ENCODE results near the gene TTLL10. TPM values are rescaled to one million over a fixed set of nuclear protein-coding genes. Genes with fewer than 3 reads are reported as not detected.
A peak's percentile ranks its signal among the peaks of the same experiment; 100 is the strongest.

TTLL10 gene
- total RNA-seq, 1 experiment from 2014 or later = 0.29 TPM

GRCh38 chr1:1243266-1243660, 69.6 kb downstream of the TTLL10 start:
- Mint-ChIP-seq H3K27ac (ENCODE audit: unreplicated experiment) (no peak overlapping the region), H3K4me3 (ENCODE audit: unreplicated experiment) (no peak overlapping the region), H3K27me3 (ENCODE audit: insufficient read depth, unreplicated experiment) (no peaks in the 10 kb centered on the region), H3K9me3 (ENCODE audit: unreplicated experiment) (no peaks in the 10 kb centered on the region), H3K4me1 (ENCODE audit: low read depth, unreplicated experiment) (no peaks in the 10 kb centered on the region), H3K36me3 (ENCODE audit: insufficient read depth, unreplicated experiment) (peaks cover 37% of the 10 kb centered on the region)
- no peak for DNase-seq
- no TSS peak for BruUV-seq (replicated peaks)
- no peak overlapping the region for H3K4me3 ChIP-seq (ENCODE audit: low read depth, low read length)
- no peaks in the 10 kb centered on the region for H3K36me3 ChIP-seq (ENCODE audit: control insufficient read depth, insufficient read depth, low read length)
- H3K4me1 ChIP-seq = peaks cover 23% of the 10 kb centered on the region
- CTCF ChIA-PET = no interaction called here
- intact Hi-C loops (cut with micrococcal nuclease; ENCODE audit: unreplicated experiment) = no loop called here
- TF ChIP-seq CTCF (IDR thresholded peaks at IDR 0.05; ENCODE audit: insufficient read depth in 1 of 2, low read depth in 1 of 2, low read length in 1 of 2, severe bottlenecking in 1 of 2, unreplicated experiment in 1 of 2) = no peak
- no peaks in the 10 kb centered on the region for H3K27me3 ChIP-seq (replicated peaks; ENCODE audit: control insufficient read depth, insufficient read depth, low read length)
- POLR2A ChIA-PET = no interaction called here
- no peaks in the 10 kb centered on the region for H3K9me3 ChIP-seq

- no peaks in the 10 kb centered on the region for H3K4me1 Mint-ChIP-seq (ENCODE audit: low read depth, unreplicated experiment)
Observed at GRCh38 chr1:1243807-1244191, 70.1 kb downstream of the TTLL10 start.

GRCh38 chr1:1244192-1244811, 70.6 kb downstream of the TTLL10 start:
- Histone ChIP-seq H3K9me3 (no peaks in the 10 kb centered on the region), H3K36me3 (ENCODE audit: control insufficient read depth, insufficient read depth, low read length) (no peaks in the 10 kb centered on the region), H3K4me1 (peaks cover 16% of the 10 kb centered on the region), H3K27me3 (replicated peaks; ENCODE audit: control insufficient read depth, insufficient read depth, low read length) (no peaks in the 10 kb centered on the region), H3K4me3 (ENCODE audit: low read depth, low read length) (no peak overlapping the region)
- no TSS peak for BruUV-seq (replicated peaks)
- DNase-seq = peak; percentile 53 to 70
- CTCF ChIA-PET = no interaction called here
- POLR2A ChIA-PET = no interaction called here
- H3K4me1 Mint-ChIP-seq (ENCODE audit: low read depth, unreplicated experiment) = no peaks in the 10 kb centered on the region
- no peak overlapping the region for H3K4me3 Mint-ChIP-seq (ENCODE audit: unreplicated experiment)
- peaks cover 27% of the 10 kb centered on the region for H3K36me3 Mint-ChIP-seq (ENCODE audit: insufficient read depth, unreplicated experiment)
- TF ChIP-seq CTCF (IDR thresholded peaks at IDR 0.05; ENCODE audit: insufficient read depth in 1 of 2, low read depth in 1 of 2, low read length in 1 of 2, severe bottlenecking in 1 of 2, unreplicated experiment in 1 of 2) = no peak
- H3K27me3 Mint-ChIP-seq (ENCODE audit: insufficient read depth, unreplicated experiment) = no peaks in the 10 kb centered on the region
- intact Hi-C loops (cut with micrococcal nuclease; ENCODE audit: unreplicated experiment) = no loop called here
- no peaks in the 10 kb centered on the region for H3K9me3 Mint-ChIP-seq (ENCODE audit: unreplicated experiment)
- H3K27ac Mint-ChIP-seq (ENCODE audit: unreplicated experiment) = no peak overlapping the region

More at GRCh38 chr1:1243807-1244191, 70.1 kb downstream of the TTLL10 start:
- no peaks in the 10 kb centered on the region for H3K9me3 Mint-ChIP-seq (ENCODE audit: unreplicated experiment)
- no peaks in the 10 kb centered on the region for H3K27me3 ChIP-seq (replicated peaks; ENCODE audit: control insufficient read depth, insufficient read depth, low read length)
- CTCF ChIA-PET = no interaction called here
- POLR2A ChIA-PET = no interaction called here
- H3K9me3 ChIP-seq = no peaks in the 10 kb centered on the region
- H3K4me3 Mint-ChIP-seq (ENCODE audit: unreplicated experiment) = no peak overlapping the region
- peaks cover 31% of the 10 kb centered on the region for H3K36me3 Mint-ChIP-seq (ENCODE audit: insufficient read depth, unreplicated experiment)
- TF ChIP-seq CTCF (IDR thresholded peaks at IDR 0.05; ENCODE audit: insufficient read depth in 1 of 2, low read depth in 1 of 2, low read length in 1 of 2, severe bottlenecking in 1 of 2, unreplicated experiment in 1 of 2) = no peak
- H3K4me1 ChIP-seq = peaks cover 18% of the 10 kb centered on the region
- H3K27ac Mint-ChIP-seq (ENCODE audit: unreplicated experiment) = no peak overlapping the region
- DNase-seq = no peak
- intact Hi-C loops (cut with micrococcal nuclease; ENCODE audit: unreplicated experiment) = no loop called here
- no peak overlapping the region for H3K4me3 ChIP-seq (ENCODE audit: low read depth, low read length)
- BruUV-seq (replicated peaks) = no TSS peak
- H3K27me3 Mint-ChIP-seq (ENCODE audit: insufficient read depth, unreplicated experiment) = no peaks in the 10 kb centered on the region
- H3K36me3 ChIP-seq (ENCODE audit: control insufficient read depth, insufficient read depth, low read length) = no peaks in the 10 kb centered on the region

Measured in Caco-2 (cell line).